GM21381 (cell line): ENCODE measurements around the gene NLGN2.

Experiments used
- ATAC-seq: cut with Tn5 transposase; IDR thresholded peaks from one replicate; pipeline ENCODE4 v1.9.1; 2021; ENCODE audit warnings: mild to moderate bottlenecking, moderate library complexity; ENCODE audit not compliant: unreplicated experiment

NLGN2 gene

DNA sequence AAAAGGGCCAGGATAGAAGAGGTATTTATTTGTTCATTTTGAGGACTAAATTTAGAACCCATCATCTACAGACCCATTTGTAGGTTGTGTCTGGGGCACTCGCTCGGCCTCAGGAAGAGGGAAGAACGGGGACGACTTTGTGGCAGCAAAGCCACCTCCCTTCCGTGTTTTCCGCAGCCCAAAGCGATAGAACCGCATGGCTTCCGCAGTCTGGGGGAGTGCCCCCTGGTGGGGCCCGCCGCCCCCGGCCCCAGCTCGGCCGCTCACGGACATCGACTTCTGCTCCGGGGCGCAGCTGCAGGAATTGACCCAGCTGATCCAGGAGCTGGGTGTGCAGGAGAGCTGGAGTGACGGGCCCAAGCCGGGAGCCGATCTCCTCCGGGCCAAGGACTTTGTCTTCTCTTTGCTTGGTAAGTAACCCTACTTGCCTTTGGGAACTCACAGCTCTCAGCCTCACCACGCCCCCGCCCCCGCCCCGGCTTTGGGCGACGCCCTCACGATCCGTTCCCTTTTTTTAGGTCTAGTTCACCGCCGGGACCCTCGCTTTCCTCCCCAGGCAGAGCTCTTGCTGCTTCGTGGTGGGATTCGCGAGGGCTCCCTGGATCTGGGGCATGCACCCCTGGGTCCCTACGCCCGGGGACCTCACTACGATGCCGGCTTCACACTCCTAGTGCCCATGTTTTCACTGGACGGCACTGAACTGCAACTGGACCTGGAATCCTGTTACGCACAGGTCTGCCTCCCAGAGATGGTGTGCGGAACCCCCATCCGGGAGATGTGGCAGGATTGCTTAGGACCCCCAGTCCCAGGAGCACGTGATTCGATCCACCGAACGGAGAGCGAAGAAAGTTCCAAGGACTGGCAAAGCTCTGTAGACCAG lies 28.3 kb downstream of the NLGN2 start:
- ATAC-seq = peak; percentile 21

DNA sequence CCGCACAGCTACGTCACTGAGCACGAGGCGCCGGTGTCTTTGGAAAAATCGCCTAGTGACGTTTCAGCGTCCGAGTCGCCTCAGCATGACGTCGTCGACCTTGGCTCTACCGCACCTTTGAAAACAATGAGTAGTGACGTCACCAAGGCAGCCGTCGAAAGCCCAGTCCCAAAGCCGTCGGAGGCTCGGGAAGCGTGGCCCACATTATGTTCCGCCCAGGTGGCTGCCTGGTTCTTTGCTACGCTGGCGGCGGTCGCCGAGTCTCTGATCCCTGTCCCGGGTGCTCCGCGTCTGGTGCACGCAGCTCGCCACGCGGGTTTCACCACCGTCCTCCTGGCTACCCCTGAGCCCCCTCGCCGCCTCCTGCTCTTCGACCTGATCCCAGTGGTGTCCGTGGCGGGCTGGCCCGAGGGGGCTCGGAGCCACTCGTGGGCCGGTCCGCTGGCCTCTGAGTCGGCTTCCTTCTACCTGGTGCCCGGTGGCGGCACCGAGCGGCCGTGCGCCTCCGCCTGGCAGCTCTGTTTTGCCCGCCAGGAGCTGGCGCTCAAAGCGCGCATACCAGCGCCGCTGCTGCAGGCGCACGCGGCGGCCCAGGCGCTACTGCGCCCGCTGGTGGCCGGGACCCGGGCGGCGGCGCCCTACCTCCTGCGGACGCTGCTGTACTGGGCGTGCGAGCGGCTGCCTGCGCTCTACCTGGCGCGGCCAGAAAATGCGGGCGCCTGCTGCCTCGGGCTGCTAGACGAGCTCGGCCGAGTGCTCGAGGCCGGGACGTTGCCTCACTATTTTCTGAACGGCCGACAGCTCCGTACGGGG lies 29.1 kb downstream of the NLGN2 start:
- no peak for ATAC-seq

DNA sequence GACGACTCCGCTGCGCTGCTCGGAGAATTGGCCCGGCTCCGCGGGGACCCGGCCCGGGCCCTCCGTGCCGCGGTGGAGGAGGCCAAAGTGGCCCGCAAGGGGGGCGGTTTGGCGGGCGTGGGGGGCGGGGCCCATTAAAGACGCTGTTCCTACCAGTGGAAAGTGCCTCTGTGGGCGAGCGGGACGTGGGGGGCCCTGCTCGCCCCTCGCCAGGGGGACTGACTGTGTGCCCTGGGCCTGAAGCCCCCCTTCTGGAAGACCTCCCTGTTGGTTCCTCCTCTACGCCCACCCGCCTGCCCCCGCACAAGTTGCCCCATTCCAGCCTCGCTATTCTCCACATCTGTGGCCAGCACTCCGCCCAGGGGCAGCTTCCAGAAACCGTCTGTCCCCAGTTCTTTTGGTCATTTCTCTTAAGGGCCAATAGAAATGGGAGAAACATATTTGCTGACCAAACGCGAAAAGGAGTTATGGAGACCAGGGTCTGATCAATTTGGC lies 29.8 kb downstream of the NLGN2 start:
- ATAC-seq = no peak

DNA sequence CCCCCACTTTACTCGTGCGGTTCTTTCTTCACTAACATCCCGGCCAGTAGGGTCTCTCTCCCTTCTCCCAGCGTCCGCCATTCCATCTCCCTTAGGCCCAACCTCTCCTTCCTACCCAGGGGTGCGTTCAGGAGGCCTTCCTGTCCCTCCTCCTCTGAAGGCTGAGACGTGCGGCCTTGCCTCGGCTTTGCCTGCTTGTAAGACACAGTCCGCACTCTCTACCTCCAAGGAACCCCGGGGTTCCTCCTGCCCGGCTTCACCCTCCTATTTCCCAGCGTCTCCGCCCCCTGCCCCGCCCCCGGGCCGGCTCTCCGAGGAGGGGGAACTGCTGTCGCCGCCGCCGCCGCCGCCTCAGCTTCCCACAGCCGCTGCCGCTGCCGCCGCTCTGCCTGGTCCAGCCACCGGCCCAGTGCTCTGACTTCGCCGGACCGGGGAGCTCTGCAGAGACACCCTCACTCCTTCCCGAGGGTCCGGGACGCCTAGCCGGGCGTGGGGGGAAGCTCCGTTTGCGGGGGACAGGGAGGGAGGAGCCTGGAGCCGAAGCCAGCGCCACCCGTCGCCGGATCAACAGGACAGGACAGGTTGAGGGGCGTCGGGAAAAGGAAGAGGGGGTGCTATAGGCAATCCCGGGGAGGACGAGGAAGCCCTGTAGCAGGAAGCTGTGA lies 30.4 kb downstream of the NLGN2 start:
- no peak for ATAC-seq

DNA sequence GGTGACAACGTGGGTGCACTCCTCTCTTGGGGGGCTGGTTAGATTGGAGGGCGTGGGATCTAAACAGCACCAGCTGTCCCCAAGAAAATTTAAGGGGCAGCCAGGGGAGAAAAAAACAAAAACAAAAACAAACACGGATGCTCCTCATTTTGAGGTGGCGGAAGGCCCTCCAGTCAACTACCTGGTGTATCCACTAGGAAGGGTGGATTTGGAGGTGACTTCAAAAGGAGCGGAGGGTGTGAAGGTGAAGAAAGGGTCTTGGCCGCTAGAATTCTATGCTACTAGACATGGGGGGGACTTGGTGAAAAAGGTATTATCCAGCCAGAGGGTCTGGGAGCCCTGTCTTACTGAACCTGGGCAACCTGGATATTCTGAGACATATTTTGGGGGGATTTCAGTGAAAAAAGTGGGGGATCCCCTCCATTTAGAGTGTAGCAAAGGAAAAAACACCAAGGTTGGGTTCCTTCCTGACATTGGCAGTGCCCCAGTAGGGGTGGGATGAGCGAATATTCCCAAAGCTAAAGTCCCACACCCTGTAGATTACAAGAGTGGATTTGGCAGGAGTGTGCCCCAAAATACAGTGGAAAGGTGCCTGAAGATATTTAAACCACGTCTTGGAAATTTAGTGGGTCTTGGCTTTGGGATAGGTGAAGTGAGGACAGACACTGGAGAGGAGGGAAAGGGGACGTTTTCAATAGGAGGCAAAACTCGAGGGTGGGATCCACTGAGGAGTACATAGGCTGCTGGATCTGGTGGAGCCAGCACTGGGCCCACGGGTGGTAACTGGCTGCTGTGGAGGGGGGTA lies 31.2 kb downstream of the NLGN2 start:
- ATAC-seq = no peak

DNA sequence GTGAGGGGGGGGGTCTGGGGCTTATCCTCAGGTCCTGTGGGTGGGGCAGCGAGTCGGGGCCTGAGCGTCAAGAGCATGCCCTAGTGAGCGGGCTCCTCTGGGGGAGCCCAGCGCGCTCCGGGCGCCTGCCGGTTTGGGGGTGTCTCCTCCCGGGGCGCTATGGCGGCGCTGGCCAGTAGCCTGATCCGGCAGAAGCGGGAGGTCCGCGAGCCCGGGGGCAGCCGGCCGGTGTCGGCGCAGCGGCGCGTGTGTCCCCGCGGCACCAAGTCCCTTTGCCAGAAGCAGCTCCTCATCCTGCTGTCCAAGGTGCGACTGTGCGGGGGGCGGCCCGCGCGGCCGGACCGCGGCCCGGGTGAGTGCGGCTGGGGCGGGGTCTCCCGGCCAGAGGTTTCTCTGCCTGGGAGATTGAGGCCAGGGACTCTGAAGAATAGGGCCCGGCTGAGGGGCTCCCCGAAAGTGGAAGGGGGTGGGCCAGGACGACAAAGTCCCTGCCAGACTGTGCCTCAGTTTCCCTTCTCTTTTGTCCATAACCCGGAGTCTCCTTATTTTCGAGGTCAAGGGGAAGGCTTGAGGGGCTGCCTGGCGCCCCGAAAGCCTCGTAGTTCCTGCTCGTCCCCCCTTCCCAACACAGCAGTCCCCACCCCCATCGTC lies 31.9 kb downstream of the NLGN2 start, which contains the start of gene FGF11:
Gene FGF11 (plus strand): TSS at position 51 of the 651 bp plus-strand sequence. CDS start 109 bp downstream, at position 160.
- ATAC-seq = no peak

DNA sequence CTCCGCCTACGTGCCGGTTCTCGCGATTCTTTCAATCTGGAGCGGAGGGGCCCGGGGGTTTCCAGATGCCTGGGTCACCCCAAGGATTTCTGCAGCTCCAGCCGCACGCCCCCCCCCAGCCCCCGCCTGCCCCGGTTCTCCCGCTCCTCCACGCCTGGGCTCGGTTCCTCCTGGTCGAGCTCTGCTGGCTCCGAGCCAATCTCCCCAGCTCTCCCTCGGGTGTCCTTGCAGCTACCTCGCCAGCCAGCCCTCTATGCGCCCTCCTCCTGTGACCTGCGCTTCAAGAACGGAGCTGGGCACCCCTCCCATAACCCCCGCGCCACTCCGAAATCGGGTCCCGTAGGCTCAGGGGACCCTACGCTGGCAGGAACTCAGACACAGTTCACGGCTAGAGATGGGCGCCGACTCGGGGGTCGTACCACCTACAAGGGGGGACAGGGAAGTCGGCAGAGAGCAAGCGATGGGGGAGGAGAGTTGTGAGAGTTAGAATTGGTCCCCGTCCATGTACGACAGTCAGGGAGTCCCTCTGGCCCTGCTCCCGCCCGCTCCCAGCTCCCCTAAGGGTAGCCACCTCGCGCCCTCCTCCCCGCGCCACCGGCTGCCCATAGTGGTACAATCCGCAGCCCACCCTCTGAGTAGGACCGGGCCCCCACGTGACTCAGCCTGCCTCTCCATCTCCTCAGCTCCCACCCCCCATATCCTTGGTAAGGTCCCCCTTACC lies 32.6 kb downstream of the NLGN2 start:
- no peak for ATAC-seq

DNA sequence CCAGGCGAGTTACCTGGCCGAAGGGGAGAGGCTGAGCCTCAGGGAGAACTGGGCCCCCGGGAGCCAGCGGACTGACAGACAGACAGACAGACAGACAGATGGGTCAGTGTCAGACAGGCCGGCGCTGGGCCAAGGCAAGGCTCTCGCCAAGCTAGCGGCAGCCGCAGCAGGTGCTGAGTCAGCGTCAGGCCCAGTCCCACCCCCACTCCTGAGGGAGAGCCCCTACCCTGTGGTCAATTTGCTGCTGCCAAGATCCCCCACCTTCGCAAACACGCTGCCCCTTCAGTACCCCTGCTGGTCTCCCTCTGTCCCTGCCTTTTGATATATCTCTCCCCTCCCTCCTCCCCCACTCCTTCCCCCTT lies 33.2 kb downstream of the NLGN2 start:
- ATAC-seq = no peak

DNA sequence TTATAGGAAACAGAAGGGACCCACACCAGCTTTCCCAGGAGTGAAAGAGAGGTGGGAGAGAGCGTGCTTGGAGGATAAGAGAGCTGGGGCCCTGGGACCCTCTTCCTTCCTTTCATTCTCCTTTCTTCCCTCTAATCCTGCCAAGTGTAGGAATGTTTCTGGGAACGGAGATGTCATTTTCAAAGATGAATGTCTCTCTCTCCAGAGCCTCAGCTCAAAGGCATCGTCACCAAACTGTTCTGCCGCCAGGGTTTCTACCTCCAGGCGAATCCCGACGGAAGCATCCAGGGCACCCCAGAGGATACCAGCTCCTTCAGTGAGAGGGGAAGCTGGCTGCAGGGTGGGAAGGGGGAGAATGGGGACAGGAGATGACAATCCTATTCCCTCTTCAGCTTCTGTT lies 33.6 kb downstream of the NLGN2 start:
- ATAC-seq = no peak

DNA sequence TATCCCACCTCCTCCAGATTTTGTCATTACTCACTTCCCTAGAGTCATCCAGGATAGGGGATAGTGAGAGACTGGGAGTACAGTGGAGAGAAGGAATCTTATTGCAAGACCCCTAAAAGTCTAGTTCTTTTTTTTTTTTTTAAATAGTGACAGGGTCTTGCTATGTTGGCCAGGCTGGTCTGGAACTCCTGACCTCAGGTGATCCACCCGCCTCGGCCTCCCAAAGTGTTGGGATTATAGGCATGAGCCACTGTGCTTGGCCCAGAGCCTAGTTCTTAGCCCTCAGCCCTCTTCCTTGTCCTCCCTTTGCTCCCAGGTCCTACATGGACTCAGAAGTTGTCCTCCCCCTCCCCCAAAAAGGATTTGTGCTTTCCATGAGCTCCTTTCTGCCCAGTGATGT lies 34.5 kb downstream of the NLGN2 start:
- ATAC-seq = no peak

DNA sequence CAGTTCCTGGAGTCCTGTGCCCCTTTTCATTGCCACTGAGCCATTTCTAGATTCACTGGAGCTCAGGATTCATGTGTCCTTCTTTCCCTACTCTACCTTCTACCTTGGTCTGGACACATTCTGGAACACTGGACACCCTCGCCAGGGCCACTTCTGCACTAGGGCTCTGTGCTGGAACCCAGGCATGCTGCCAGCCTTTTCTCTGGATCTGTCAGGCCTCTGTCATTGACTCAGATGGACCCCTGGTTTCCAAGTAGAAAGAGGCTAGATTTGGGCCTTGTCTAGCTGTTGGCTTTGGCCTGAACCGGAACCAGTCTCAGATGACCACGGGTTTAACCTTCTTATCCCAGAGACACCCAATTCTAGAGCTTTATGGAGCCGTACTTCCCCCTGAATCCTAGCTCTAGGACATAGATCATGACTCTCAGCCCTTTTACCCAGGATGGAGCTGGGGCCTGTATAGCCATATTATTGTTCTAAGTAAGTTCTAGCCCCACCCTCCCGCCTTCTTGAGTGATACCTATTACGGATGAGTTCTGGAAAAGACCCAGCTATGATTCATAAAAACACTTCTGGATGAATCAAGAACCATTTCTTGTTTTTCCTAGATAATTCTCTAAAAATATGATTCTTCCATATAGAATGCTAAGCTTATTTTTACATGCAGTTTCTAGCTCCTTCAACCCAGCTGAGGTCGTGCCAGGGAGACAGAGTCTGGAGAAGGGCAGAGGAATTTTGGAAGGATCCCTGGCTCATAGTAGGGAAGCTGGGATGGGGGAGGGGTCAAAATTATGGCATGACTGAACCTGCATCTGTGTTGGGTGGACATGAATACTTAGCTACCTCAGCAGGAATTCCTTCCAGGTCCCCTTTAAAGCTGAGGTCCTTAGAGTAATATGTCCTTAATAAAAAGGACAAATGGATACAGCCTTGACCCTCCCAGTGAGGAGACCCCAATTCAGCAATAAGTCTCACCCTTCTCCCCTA lies 36.1 kb downstream of the NLGN2 start:
- no peak for ATAC-seq

DNA sequence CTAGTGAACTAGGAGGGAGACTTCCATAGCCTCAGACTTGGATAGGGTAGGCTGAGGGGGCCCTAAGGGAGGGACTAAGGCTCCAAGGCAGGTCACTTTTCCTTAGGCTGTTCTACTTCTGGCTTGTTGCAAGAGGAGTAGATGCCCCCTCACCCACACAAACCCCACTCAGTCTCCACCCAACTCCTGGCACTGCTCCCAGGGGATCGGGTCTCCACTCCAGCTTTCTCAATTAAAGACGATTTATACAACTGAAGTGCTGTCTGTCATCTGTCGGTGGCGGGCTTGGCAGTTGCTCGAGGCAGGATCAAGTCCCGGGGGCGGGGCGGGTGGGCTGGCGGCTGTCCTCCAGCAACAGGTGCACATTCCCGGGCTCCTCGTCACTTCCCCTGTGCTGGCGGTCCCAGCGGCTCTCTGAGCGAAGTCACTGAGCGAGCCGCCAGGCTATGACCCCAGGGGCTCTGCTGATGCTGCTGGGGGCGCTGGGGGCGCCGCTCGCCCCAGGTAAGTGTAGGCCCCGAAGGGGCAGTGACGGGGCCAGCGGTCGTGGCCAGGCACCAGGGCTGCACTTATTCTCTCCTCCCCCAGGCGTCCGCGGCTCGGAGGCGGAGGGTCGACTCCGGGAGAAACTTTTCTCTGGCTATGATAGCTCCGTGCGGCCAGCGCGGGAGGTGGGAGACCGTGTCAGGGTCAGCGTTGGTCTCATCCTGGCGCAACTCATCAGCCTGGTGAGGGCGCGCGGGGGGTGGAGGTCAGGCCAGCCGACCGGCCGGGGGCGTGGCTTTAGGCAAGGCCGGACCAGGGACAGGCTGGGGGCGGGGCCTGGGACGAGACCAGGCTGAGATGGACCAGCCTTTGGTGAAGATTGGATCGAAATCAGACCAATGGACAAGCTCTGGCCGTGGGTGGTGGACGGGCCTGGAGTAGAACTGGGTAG lies 37.3 kb downstream of the NLGN2 start, which contains the start of gene CHRNB1:
Gene CHRNB1 (plus strand): TSS at position 380 of the 937 bp plus-strand sequence. CDS start 67 bp downstream, at position 447.
- ATAC-seq = no peak

DNA sequence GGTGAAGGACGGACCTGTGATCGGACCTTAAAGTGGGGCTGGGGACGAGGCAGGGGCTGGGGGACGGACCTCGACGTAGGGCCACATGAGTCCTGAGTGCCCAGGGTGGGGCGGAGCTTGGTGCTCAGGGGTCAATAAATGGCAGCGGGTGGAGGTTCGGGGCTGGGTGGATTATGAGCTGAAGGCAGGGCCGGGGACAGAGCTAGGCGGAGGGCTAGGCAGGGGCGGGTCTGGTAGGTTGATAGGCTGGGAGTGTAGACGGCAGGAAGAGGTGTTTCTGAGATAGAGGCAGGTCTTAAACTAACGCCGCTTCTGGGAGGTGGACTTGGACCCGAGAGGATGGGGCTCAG lies 37.9 kb downstream of the NLGN2 start:
- no peak for ATAC-seq

DNA sequence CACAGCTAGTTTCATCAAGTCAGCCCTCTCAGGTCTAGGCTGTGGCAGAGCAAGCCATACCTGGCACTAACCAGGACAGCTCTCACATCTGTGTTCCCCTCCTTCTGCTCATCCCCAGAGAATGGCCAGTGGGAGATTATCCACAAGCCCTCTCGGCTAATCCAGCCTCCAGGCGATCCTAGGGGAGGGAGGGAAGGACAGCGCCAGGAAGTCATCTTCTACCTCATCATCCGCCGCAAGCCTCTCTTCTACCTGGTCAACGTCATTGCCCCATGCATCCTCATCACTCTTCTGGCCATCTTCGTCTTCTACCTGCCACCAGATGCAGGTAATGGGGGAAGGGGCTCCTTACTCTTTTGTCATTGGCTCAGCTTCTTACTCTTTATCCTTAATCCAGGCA lies 40.8 kb downstream of the NLGN2 start:
- no peak for ATAC-seq

DNA sequence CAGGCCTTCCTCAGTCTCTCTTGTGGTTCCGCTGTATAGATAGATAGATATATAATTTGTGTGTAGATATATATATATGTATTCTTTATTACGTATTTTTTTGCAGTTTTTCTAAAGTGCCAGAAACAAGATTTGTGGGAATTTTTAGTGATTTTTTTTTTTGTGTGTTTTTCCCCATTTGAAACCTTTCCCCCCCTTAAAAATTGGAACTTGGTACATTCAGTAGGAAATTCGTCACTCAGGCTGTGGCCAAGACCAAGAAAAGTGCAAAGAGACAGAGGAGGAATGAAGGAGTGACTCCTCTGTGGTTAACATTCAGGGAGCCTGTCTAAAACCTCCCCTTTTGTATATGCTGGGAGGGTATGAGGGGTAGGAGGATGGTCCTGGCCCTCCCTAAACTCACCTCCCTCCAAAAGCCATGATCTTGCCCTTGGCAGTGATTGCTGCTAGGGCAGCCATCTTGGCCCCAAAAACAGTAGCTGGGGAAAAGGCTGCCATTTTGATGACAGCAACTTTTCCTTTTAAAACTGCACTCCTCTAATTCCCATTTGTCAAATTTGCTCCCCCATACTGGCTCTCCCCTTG lies 52.4 kb downstream of the NLGN2 start:
- ATAC-seq = no peak

DNA sequence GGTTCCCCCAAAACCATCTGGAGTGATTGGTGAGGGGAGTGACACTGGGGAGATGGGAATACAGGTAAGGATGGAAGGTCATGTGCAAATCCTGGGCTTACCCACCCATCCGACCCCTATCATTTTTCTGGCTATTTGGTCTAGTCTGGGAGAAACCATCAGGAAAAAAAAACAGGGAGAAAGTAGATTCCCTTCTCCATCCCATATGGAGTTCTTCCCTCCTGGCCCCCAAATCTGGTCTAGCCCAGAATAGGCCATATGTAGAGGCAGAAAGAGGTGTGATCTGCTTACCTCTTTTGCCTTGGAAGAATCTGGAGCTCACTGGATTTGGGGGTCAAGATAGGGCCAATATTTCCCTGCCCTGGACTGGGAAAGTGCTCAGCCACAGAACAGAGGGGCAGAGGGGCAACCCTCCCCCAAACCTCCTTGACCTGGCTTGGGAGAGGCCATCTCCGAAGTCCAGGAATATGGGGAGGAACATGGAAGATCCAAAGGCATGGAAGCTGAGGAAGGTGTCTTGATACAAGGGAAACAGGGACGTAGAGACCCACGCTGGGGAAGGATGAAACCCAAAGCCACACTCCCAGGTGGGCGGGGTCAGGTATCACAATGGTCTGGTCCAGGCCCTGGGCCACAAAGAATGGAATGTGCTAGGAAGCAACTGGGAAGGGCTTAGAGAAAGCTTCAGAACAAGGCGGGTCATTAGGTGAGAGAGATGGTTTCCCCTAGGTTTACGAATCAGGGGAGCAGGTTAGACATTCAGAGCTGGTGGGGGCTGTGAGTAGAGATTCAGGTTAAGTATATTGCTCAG lies 53.4 kb downstream of the NLGN2 start:
- ATAC-seq = no peak
